RWPE1 (cell line): ENCODE measurements around the gene ZNF837.

Experiments
- CTCF ChIA-PET: fragments of 350-600 bp; sonication (Branson Sonifier 250); formaldehyde crosslinking; extraction: SDS; loops from one replicate; lab custom pipeline; 2021; lab: Yijun Ruan, JAX
- POLR2A ChIA-PET: fragments of 400-600 bp; formaldehyde crosslinking; extraction: SDS; loops from one replicate; lab custom pipeline; 2020; ENCODE audit warnings: antibody characterized with exemption; ENCODE audit not compliant: low non-redundant PET; lab: Yijun Ruan, JAX
- DNase-seq: peaks from one replicate; pipeline ENCODE4 v3.0.0; 2012; ENCODE audit warnings: low spot score
- H3K27ac ChIP-seq: fragments of 450-650 bp; 2 replicates; pipeline ENCODE4 v1.5.1; 2017
- CTCF ChIP-seq: fragments of 450-650 bp; conservative IDR thresholded peaks from 2 replicates; pipeline ENCODE4 v1.5.1; 2017; ENCODE audit warnings: low read depth, mild to moderate bottlenecking

Gene ZNF837

GRCh38 chr19:58346961-58347929 is 33.6 kb downstream of the ZNF837 start:
- POLR2A ChIA-PET, result no interaction called here
- no peak for TF ChIP-seq CTCF
- CTCF ChIA-PET, result interaction anchor here (0.6 to 0.8 kb wide), 2 partner anchors 61 to 172 kb away, joined by 4 read pairs; partner anchors contain the start of gene ZNF584
- DNase-seq, result peak; percentile 74
- H3K27ac ChIP-seq, result peak overlapping the region; percentile 68

GRCh38 chr19:58345558-58345957 is 35.3 kb downstream of the ZNF837 start:
- TF ChIP-seq CTCF, result no peak
- H3K27ac ChIP-seq, result peak overlapping the region; percentile 68; the same call in 1 of the 2 replicates
- ChIA-PET CTCF (no interaction called here), POLR2A (no interaction called here)
- no peak for DNase-seq

GRCh38 chr19:58338825-58339558 is 41.8 kb downstream of the ZNF837 start:
- ChIA-PET CTCF (no interaction called here), POLR2A (no interaction called here)
- no peak; the same call in 1 of the 2 replicates for TF ChIP-seq CTCF
- no peak overlapping the region for H3K27ac ChIP-seq
- DNase-seq, result no peak

GRCh38 chr19:58338336-58338735 is 42.5 kb downstream of the ZNF837 start:
- POLR2A ChIA-PET, result no interaction called here
- TF ChIP-seq CTCF, result no peak
- DNase-seq, result no peak
- CTCF ChIA-PET, result interaction anchor here (0.6 kb wide), 1 partner anchor 73 kb away, joined by 3 read pairs; no protein-coding TSS in a partner anchor
- no peak overlapping the region for H3K27ac ChIP-seq

GRCh38 chr19:58336820-58337219 is 44.0 kb downstream of the ZNF837 start:
- no peak for TF ChIP-seq CTCF
- CTCF ChIA-PET, result no interaction called here
- no peak for DNase-seq
- H3K27ac ChIP-seq, result no peak overlapping the region
- POLR2A ChIA-PET, result interaction anchor here (0.7 kb wide), 1 partner anchor 105 kb away, joined by 3 read pairs; no protein-coding TSS in a partner anchor

- ChIA-PET CTCF (no interaction called here), POLR2A (interaction anchor here (0.7 kb wide), 1 partner anchor 104 kb away, joined by 3 read pairs; no protein-coding TSS in a partner anchor)
- no peak for TF ChIP-seq CTCF
- no peak for DNase-seq
- H3K27ac ChIP-seq, result no peak overlapping the region
Measured at GRCh38 chr19:58336216-58336615, 44.6 kb downstream of the ZNF837 start.
